Astrocyte (in vitro differentiated cells and primary cell): Measurements from ENCODE around the gene BCOR. TPM values are rescaled to one million over a fixed set of nuclear protein-coding genes. Genes with fewer than 3 reads are reported as not detected.

Experiments used
- DNase-seq: peaks from one replicate; pipeline ENCODE4 v3.0.0-alpha.2; 2010; ENCODE audit warnings: low read depth
- FAIRE-seq: peaks from 2 replicates; lab custom pipeline; 2011; peaks lifted over from hg19 to GRCh38; lab: Jason Lieb, UNC
- H2AFZ ChIP-seq: 2 replicates; pipeline ENCODE4 v1.6.0; 2012; ENCODE audit warnings: low read depth, low read length, inconsistent platforms
- H3K27ac ChIP-seq: 2 replicates; pipeline ENCODE4 v1.5.1; 2011; ENCODE audit warnings: low read depth, low read length, inconsistent platforms
- H3K27me3 ChIP-seq: 2 replicates; pipeline ENCODE4 v1.6.0; 2011; ENCODE audit warnings: low read length, inconsistent platforms; ENCODE audit not compliant: insufficient read depth
- H3K36me3 ChIP-seq: 2 replicates; pipeline ENCODE4 v1.5.1; 2011; ENCODE audit warnings: low read length, inconsistent platforms; ENCODE audit not compliant: insufficient read depth
- H3K4me1 ChIP-seq: 2 replicates; pipeline ENCODE4 v1.5.1; 2011; ENCODE audit warnings: low read length, inconsistent platforms; ENCODE audit not compliant: insufficient read depth
- H3K4me2 ChIP-seq: 2 replicates; pipeline ENCODE4 v1.6.0; 2012; ENCODE audit warnings: low read length, inconsistent platforms
- H3K4me3 ChIP-seq: 2 replicates; pipeline ENCODE4 v1.5.1; 2011; ENCODE audit warnings: low read depth, mild to moderate bottlenecking, low read length, inconsistent platforms; ENCODE audit not compliant: insufficient read depth
- H3K79me2 ChIP-seq: 2 replicates; pipeline ENCODE4 v1.6.0; 2012; ENCODE audit warnings: mild to moderate bottlenecking, low read length, inconsistent platforms; ENCODE audit not compliant: insufficient read depth
- H3K9ac ChIP-seq: 2 replicates; pipeline ENCODE4 v1.6.0; 2012; ENCODE audit warnings: mild to moderate bottlenecking, low read length, inconsistent platforms
- H3K9me3 ChIP-seq: 2 replicates; pipeline ENCODE4 v1.5.1; 2012; ENCODE audit warnings: low read depth, mild to moderate bottlenecking, low read length, inconsistent platforms; ENCODE audit not compliant: insufficient read depth
- H4K20me1 ChIP-seq: 2 replicates; pipeline ENCODE4 v1.6.0; 2012; ENCODE audit warnings: low read length, inconsistent platforms; ENCODE audit not compliant: insufficient read depth
- H3K27ac Mint-ChIP-seq: one replicate; pipeline ENCODE4 v1.8.0; 2021; ENCODE audit warnings: mild to moderate bottlenecking, mixed read lengths; ENCODE audit not compliant: unreplicated experiment
- H3K27me3 Mint-ChIP-seq: one replicate; pipeline ENCODE4 v1.8.0; 2021; ENCODE audit warnings: low read depth, mixed read lengths; ENCODE audit not compliant: unreplicated experiment
- H3K36me3 Mint-ChIP-seq: one replicate; pipeline ENCODE4 v1.8.0; 2021; ENCODE audit warnings: low read depth, mixed read lengths; ENCODE audit not compliant: unreplicated experiment
- H3K4me1 Mint-ChIP-seq: one replicate; pipeline ENCODE4 v1.8.0; 2021; ENCODE audit warnings: low read depth, mixed read lengths; ENCODE audit not compliant: unreplicated experiment
- H3K4me3 Mint-ChIP-seq: one replicate; pipeline ENCODE4 v1.8.0; 2021; ENCODE audit warnings: mild to moderate bottlenecking, moderate library complexity, mixed read lengths; ENCODE audit not compliant: unreplicated experiment
- H3K9me3 Mint-ChIP-seq: one replicate; pipeline ENCODE4 v1.8.0; 2021; ENCODE audit warnings: mild to moderate bottlenecking, mixed read lengths; ENCODE audit not compliant: unreplicated experiment
- EZH2 ChIP-seq: IDR thresholded peaks from 2 replicates; pipeline ENCODE4 v1.6.1; 2012; ENCODE audit warnings: mild to moderate bottlenecking, low read length, inconsistent platforms; ENCODE audit not compliant: insufficient read depth
- total RNA-seq: library from RNA; stranded (reverse); gene quantifications from 2 replicates; pipeline ENCODE4 v1.2.1, GENCODE V29; 2021
- TF ChIP-seq, protein P1 (sequence below): IDR thresholded peaks from 2 replicates; pipeline ENCODE4 v1.5.1; 2011; ENCODE audit warnings: low read depth, mild to moderate bottlenecking, inconsistent platforms, low read length, moderate library complexity; ENCODE audit not compliant: insufficient read depth

BCOR gene
- total RNA-seq, 1 donor from 2014 or later, result 9.0 TPM

DNA sequence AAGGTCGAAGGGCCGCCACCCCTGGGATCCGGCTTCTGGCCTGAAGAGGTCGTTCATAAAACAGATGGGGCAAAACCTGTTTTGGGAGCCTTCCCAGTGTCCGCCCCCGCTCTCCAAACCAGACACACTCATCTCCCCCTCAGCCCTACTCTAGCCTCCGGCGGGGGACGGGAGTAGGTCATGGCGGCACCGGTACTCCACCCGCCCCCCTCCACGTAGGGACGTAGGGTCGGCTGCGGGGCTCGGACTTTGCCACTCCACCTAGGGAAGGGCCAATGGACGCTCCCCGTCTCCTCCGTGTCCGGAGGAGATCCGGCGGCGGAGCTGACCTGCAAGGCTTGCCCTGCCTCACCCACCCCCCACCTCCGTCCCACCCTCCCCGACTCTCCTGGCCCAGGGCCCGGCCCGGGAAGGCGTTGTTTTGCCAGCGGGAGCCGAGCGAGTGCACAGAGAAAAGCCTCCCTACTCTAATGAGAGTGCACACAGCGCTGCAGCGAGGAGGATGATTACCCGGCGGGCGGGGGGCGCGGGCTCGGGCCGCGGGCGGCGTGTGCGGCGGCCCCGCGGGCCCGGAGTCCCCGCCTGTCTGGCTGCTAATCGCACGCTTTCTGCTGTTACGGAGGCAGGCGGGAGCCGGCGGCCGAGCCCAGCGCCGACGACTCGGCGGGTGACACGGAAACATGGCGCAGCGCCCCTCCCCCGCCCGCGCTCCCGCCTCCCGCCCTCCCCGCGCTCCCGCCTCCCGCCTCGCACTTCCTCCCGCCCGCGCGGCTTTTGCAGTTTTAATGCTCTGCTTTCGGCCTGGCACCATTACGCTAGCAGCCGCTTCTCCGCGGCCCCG is 8.3 kb upstream of the BCOR start:
- TF ChIP-seq, protein P1, sequence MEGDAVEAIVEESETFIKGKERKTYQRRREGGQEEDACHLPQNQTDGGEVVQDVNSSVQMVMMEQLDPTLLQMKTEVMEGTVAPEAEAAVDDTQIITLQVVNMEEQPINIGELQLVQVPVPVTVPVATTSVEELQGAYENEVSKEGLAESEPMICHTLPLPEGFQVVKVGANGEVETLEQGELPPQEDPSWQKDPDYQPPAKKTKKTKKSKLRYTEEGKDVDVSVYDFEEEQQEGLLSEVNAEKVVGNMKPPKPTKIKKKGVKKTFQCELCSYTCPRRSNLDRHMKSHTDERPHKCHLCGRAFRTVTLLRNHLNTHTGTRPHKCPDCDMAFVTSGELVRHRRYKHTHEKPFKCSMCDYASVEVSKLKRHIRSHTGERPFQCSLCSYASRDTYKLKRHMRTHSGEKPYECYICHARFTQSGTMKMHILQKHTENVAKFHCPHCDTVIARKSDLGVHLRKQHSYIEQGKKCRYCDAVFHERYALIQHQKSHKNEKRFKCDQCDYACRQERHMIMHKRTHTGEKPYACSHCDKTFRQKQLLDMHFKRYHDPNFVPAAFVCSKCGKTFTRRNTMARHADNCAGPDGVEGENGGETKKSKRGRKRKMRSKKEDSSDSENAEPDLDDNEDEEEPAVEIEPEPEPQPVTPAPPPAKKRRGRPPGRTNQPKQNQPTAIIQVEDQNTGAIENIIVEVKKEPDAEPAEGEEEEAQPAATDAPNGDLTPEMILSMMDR, result no peak
- TF ChIP-seq EZH2, result no peak
- FAIRE-seq, result no peak
- DNase-seq, result no peak
- H4K20me1 ChIP-seq, result no peaks in the 10 kb centered on the region
- no peaks in the 10 kb centered on the region for H3K36me3 ChIP-seq
- H3K4me2 ChIP-seq, result peak overlapping the region; percentile 82
- H2AFZ ChIP-seq, result no peak overlapping the region
- no peaks in the 10 kb centered on the region for H3K9me3 ChIP-seq
- no peak overlapping the region for H3K27ac ChIP-seq
- H3K9ac ChIP-seq, result peak overlapping the region; percentile 50
- H3K27me3 ChIP-seq, result no peaks in the 10 kb centered on the region
- H3K4me1 Mint-ChIP-seq, result peaks cover 2% of the 10 kb centered on the region
- H3K36me3 Mint-ChIP-seq, result no peaks in the 10 kb centered on the region
- peaks cover 2% of the 10 kb centered on the region for H3K9me3 Mint-ChIP-seq
- peak overlapping the region; percentile 14 for H3K4me3 Mint-ChIP-seq
- no peaks in the 10 kb centered on the region for H3K79me2 ChIP-seq
- H3K4me1 ChIP-seq, result peaks cover 28% of the 10 kb centered on the region
- no peak overlapping the region for H3K27ac Mint-ChIP-seq
- peak overlapping the region; percentile 39 for H3K4me3 ChIP-seq
- peaks cover 6% of the 10 kb centered on the region for H3K27me3 Mint-ChIP-seq

DNA sequence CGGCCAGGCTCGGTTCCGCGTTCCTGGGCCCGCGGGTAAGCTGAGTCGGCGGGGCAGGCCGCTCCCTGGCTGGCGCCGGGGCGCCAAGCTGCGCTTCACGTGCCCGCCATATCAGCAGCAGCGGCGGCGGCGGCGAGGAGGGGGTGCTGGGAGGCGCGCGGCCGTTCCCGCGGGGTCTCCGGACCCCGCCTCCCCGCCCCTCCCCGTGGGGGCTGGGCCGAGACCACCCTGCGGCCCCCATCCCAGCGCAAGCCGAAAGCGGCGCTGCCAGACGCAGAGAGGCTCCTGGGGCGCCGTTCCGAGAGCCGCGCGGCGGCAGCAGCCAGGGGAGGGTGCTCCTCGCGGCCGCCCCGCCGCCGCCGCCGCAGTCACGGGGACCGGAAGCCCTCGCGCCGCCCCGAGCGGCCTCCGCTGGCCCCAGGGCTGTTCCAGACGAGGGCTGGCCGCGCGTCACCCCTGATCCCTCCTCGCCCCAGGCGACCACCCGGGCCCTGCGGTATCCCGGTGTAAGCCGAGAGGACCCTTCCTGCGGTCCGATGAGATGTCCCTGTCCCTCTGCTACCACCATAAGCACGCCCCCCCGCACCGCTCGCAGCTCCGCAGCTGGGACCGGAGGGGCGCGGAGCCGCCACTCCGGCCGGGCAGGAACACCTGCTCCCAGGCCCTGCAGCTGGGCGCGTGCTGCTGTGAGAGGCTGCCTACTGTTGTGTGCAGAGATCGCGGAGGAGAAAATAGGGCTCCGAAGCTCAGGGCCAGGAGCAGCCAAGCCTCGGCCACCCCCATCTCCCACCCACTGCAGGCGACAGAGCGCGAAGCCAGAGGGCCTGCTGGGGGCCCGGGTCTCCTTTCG is 7.5 kb upstream of the BCOR start:
- Mint-ChIP-seq H3K27me3 (peaks cover 6% of the 10 kb centered on the region), H3K9me3 (peaks cover 2% of the 10 kb centered on the region), H3K4me3 (peak overlapping the region; percentile 14), H3K27ac (no peak overlapping the region), H3K36me3 (no peaks in the 10 kb centered on the region), H3K4me1 (peaks cover 2% of the 10 kb centered on the region)
- no peak for FAIRE-seq
- Histone ChIP-seq H3K4me2 (peak overlapping the region; percentile 82), H3K9ac (peak overlapping the region; percentile 50), H3K4me1 (peaks cover 29% of the 10 kb centered on the region), H4K20me1 (no peaks in the 10 kb centered on the region), H3K79me2 (no peaks in the 10 kb centered on the region), H3K27ac (no peak overlapping the region), H3K27me3 (no peaks in the 10 kb centered on the region), H3K9me3 (no peaks in the 10 kb centered on the region), H2AFZ (no peak overlapping the region), H3K36me3 (no peaks in the 10 kb centered on the region), H3K4me3 (peak overlapping the region; percentile 39)
- TF ChIP-seq EZH2, result no peak
- TF ChIP-seq, protein P1, result no peak
- no peak for DNase-seq
